Thyroid gland (tissue), 4 donors: ENCODE measurements around the gene CTRL. TPM values are rescaled to one million over a fixed set of nuclear protein-coding genes. Genes with fewer than 3 reads are reported as not detected.

Experiments used
- DNase-seq, 2 donors: peaks; one replicate each; pipeline ENCODE4 v3.0.0-alpha.2; 2019
- H3K27ac ChIP-seq, 3 donors: fragments of 200-600 bp; sonication (generic); 1 replicate in 2 of 3; 2 replicates in 1 of 3; pipeline ENCODE4 v1.5.1; 2016 to 2019; ENCODE audit warnings: mild to moderate bottlenecking in 1 of 3, moderate library complexity in 1 of 3
- H3K27me3 ChIP-seq: fragments of 200-600 bp; sonication (generic); one replicate; pipeline ENCODE4 v1.5.1; 2019
- H3K36me3 ChIP-seq, 2 donors: fragments of 200-600 bp; sonication (generic); one replicate each; pipeline ENCODE4 v1.5.1; 2016 to 2019
- H3K4me1 ChIP-seq, 2 donors: fragments of 200-600 bp; sonication (generic); one replicate each; pipeline ENCODE4 v1.5.1; 2017 to 2019
- H3K4me3 ChIP-seq, 3 donors: fragments of 200-600 bp; sonication (generic); replicated peaks in 1 of 3; 1 replicate in 2 of 3; 2 replicates in 1 of 3; pipeline ENCODE4 v1.5.1; 2016; ENCODE audit warnings: mild to moderate bottlenecking in 1 of 3
- H3K9me3 ChIP-seq: fragments of 200-600 bp; sonication (generic); one replicate; pipeline ENCODE4 v1.5.1; 2017
- POLR2A ChIP-seq, 2 donors: fragments of 450-650 bp; IDR thresholded peaks; one replicate each; pipeline ENCODE4 v1.6.1; 2017; ENCODE audit warnings: antibody characterized with exemption in 2 of 2, mild to moderate bottlenecking in 2 of 2, moderate library complexity in 1 of 2
- WGBS, 2 donors: methylation state at CpG; one replicate each; pipeline ENCODE4 v1.1.5; 2017; 5-methylcytosine and 5-hydroxymethylcytosine counted together
- intact Hi-C: fragments of 100-400 bp; cut with DNase I; formaldehyde crosslinking; loops from one replicate; pipeline ENCODE4 v1.15.1; 2023
- total RNA-seq, 4 donors: library from RNA; depleted of rRNA; stranded (reverse); fragments of >200 nt; gene quantifications; one replicate each; pipeline ENCODE4 v1.2.3, GENCODE V29; 2016
- TF ChIP-seq, protein P1 (sequence below), 6 experiments: fragments of 200-600 bp in 3 of 6; fragments of 450-650 bp in 3 of 6; sonication (generic) in 3 of 6; IDR thresholded peaks; one replicate each; pipeline ENCODE4 v1.5.1; 2016 to 2019; ENCODE audit warnings: antibody characterized with exemption in 6 of 6, mild to moderate bottlenecking in 2 of 6, inconsistent platforms in 1 of 6, moderate library complexity in 1 of 6

CTRL gene
- total RNA-seq, 4 donors from 2014 or later = 0.34 to 0.94 TPM; not detected in 2

DNA sequence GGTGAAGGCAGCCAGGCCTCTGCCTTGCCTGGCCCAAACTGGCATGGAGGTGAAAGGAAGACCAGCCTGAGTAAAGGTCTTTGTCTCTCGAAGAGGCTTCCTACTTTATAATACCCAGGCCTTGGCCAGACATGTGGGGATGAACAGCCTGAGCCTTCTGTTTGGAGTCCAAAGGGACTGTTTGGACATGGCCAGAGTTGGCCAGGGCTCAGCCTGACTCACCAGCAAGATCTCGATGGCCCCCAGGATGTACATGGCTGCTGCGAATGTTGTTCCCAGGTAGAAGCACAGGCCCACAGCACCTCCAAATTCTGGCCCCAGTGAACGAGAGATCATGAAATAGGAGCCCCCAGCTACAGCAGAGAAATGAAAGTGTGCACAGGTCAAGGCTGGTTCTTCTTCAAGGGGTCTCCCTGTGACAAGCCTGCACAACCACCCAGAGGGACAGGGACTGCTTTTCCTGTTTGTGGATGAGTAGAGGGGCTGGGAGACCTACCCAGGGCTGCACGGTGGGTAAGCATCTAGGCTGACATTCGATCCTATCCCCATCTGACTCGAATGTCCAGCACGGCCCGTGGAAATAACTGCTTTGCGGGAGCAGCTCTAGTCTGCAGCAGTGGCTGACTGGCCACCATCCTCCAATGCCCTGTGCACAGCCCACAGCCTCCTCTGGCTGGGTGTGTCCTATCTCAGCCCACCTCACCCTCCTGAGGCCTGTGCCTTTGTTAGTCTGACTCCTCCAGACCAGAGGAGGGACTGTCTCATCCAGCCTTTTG lies 22.9 kb upstream of the CTRL start:
- Histone ChIP-seq H3K36me3 (peaks cover 42 to 51% of the 10 kb centered on the region in 2 donors), H3K4me3 (no peak overlapping the region), H3K27me3 (no peaks in the 10 kb centered on the region), H3K9me3 (no peaks in the 10 kb centered on the region), H3K27ac (no peak overlapping the region), H3K4me1 (peaks cover 0 to 14% of the 10 kb centered on the region in 2 donors)
- no peak for DNase-seq
- WGBS, 2 donors = 87 to 89% methylated on average over 6 to 9 of the region's 10 CpGs
- intact Hi-C loops = no loop called here
- no peak for TF ChIP-seq POLR2A (IDR thresholded peaks at IDR 0.05)

DNA sequence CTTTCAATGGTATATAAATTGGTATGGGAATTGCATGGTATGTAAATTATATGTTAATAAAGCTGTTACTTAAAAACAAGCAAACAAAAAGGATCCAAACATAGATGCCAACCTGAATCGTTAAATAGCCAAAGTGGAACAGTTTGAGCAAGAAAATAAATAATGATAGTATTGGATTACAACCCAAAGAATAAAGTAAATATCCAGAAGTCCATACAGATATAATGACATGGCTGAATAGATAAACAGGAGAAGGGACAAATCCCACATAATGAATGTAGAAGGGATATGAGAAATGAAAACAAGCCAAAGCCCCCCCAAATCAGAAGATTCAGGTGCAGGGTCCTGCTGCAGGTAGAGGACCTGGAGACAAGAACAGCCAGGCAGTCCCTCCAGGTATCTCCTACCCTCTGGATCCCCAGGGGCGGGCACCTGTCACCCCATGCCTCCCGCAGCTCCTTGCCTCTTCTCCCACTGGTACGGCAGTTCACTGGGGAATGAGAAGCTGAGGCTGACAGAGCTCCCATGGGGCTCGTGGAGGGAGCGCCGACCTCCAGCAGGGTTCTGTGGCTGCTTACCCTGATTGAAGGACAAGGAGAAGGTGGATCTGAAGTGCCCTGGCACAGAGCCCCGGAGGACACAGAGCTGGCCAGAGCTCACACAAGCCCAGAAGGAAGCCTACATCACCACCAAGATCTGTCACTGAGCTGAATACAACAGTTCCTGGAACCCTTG lies 22.1 kb upstream of the CTRL start:
- H3K27me3 ChIP-seq = no peaks in the 10 kb centered on the region
- peaks cover 0 to 6% of the 10 kb centered on the region in 2 donors for H3K4me1 ChIP-seq
- 84 to 85% methylated on average over 7 to 8 of the region's 8 CpGs for WGBS, 2 donors
- TF ChIP-seq, protein P1, sequence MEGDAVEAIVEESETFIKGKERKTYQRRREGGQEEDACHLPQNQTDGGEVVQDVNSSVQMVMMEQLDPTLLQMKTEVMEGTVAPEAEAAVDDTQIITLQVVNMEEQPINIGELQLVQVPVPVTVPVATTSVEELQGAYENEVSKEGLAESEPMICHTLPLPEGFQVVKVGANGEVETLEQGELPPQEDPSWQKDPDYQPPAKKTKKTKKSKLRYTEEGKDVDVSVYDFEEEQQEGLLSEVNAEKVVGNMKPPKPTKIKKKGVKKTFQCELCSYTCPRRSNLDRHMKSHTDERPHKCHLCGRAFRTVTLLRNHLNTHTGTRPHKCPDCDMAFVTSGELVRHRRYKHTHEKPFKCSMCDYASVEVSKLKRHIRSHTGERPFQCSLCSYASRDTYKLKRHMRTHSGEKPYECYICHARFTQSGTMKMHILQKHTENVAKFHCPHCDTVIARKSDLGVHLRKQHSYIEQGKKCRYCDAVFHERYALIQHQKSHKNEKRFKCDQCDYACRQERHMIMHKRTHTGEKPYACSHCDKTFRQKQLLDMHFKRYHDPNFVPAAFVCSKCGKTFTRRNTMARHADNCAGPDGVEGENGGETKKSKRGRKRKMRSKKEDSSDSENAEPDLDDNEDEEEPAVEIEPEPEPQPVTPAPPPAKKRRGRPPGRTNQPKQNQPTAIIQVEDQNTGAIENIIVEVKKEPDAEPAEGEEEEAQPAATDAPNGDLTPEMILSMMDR (IDR thresholded peaks at IDR 0.05) = no peak
- TF ChIP-seq POLR2A (IDR thresholded peaks at IDR 0.05) = no peak
- no peaks in the 10 kb centered on the region for H3K9me3 ChIP-seq
- intact Hi-C loops = no loop called here
- H3K4me3 ChIP-seq = no peak overlapping the region
- H3K36me3 ChIP-seq = peaks cover 49 to 55% of the 10 kb centered on the region in 2 donors
- peak in 1 of 2 donors; percentile 31 for DNase-seq
- H3K27ac ChIP-seq = no peak overlapping the region

DNA sequence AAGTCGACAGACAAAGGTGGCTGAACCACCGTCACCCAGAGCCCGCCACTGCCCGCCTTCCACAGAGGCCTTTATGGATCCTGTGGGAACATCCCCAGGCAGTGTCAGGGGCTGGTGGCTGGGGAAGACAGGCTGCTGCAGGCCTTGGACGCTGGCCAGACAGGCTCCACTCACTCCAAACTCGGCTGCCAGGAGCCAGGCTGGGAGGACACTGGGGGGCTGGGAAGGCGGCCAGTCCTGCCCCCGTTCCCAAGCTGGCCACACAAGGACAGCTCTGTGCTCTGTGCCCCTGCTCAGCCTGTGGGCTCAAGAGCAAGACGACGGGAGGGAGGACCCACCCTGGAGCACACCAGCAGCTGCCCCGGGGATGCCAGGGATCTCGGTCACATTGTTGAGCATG lies 19.8 kb upstream of the CTRL start:
- intact Hi-C loops = no loop called here
- WGBS, 2 donors = 47 to 58% methylated on average over 6 to 8 of the region's 12 CpGs
- Histone ChIP-seq H3K4me1 (peaks cover 0 to 5% of the 10 kb centered on the region in 2 donors), H3K4me3 (no peak overlapping the region), H3K27ac (no peak overlapping the region), H3K27me3 (no peaks in the 10 kb centered on the region), H3K9me3 (no peaks in the 10 kb centered on the region), H3K36me3 (peaks cover 68 to 73% of the 10 kb centered on the region in 2 donors)
- TF ChIP-seq, protein P1 (IDR thresholded peaks at IDR 0.05) = no peak
- TF ChIP-seq POLR2A (IDR thresholded peaks at IDR 0.05) = no peak
- DNase-seq = no peak

DNA sequence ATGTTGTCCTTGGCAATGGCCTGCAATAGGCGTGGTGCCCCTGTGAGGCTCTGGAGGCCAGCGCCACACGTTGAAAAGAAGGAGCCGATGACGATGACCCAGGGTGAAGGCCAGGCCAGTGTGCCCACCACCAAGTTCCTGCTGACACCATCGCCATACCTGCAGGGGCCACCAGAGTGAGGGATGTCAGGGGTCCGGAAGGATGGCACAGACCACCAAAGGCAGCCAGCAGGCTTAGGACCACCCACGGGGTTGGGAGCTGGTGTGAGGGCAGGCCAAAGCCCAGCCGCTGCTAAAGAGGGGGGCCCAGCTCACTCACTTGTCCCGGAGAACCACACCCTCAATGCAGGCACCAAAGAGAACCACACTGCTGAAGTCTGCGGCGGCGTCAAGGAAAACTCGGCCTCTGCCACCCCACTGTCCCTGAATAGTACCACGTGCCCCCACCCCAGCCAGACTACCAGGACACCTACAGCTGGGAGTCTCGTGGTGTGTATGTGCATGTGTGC lies 18.7 kb upstream of the CTRL start:
- Histone ChIP-seq H3K27me3 (no peaks in the 10 kb centered on the region), H3K36me3 (peaks cover 73 to 84% of the 10 kb centered on the region in 2 donors), H3K9me3 (no peaks in the 10 kb centered on the region), H3K27ac (no peak overlapping the region), H3K4me1 (peaks cover 0 to 5% of the 10 kb centered on the region in 2 donors), H3K4me3 (no peak overlapping the region)
- intact Hi-C loops = no loop called here
- 88 to 90% methylated on average over 9 to 12 of the region's 16 CpGs for WGBS, 2 donors
- TF ChIP-seq, protein P1 (IDR thresholded peaks at IDR 0.05) = no peak
- TF ChIP-seq POLR2A (IDR thresholded peaks at IDR 0.05) = no peak
- DNase-seq = no peak

DNA sequence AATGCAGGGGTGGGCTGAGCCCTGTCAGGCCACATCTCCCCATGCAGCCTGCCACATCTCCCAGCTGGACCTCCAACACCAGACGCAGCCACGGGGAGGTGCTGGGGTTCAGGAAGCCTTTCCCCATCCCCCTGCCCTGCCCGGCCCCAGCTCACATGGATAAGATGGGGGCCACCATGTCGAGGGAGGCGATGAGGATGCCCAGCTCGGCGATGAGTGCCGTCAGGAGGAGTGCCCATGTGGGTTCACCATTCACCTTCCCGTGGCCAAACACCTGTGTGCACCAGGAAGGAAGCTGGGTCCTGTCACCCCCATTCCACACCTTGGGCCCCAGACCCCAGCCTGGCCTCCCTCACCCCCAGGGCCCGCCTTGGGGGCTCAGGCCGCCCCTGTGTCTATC lies 18.0 kb upstream of the CTRL start:
- Histone ChIP-seq H3K4me3 (no peak overlapping the region), H3K9me3 (no peaks in the 10 kb centered on the region), H3K27ac (no peak overlapping the region), H3K27me3 (no peaks in the 10 kb centered on the region), H3K36me3 (peaks cover 77 to 85% of the 10 kb centered on the region in 2 donors), H3K4me1 (peaks cover 0 to 5% of the 10 kb centered on the region in 2 donors)
- no peak for TF ChIP-seq POLR2A (IDR thresholded peaks at IDR 0.05)
- TF ChIP-seq, protein P1 (IDR thresholded peaks at IDR 0.05) = no peak
- DNase-seq = no peak
- WGBS, 2 donors = 97 to 100% methylated on average over 2 to 10 of the region's 11 CpGs
- intact Hi-C loops = loop anchor here (5.0 kb wide), 1 partner anchor 407 kb away; no protein-coding TSS in a partner anchor
